OCI-LY1 (cell line): Measurements from ENCODE around the gene HNMT.

Experiments used
- H2AFZ ChIP-seq: fragments of 200-600 bp; sonication (generic), shearing (Covaris generic); 2 replicates; pipeline ENCODE4 v1.6.0; 2014; ENCODE audit warnings: antibody characterized with exemption, mild to moderate bottlenecking, low read length
- H3F3A ChIP-seq: fragments of 200-600 bp; sonication (generic), shearing (Covaris generic); 2 replicates; pipeline ENCODE4 v1.6.0; 2014; ENCODE audit warnings: mild to moderate bottlenecking, antibody characterized with exemption, low read length, moderate library complexity; ENCODE audit not compliant: insufficient read depth
- H3K27ac ChIP-seq: fragments of 200-600 bp; sonication (generic); 2 replicates; pipeline ENCODE4 v1.5.1; 2014; ENCODE audit warnings: low read length, mixed run types, mild to moderate bottlenecking, low read depth; ENCODE audit not compliant: poor library complexity, severe bottlenecking
- H3K27me3 ChIP-seq: fragments of 200-600 bp; sonication (generic); 2 replicates; pipeline ENCODE4 v1.6.0; 2014; ENCODE audit warnings: antibody characterized with exemption, mild to moderate bottlenecking, low read length, moderate library complexity; ENCODE audit not compliant: insufficient read depth
- H3K36me3 ChIP-seq: fragments of 200-600 bp; sonication (generic); 2 replicates; pipeline ENCODE4 v1.6.1; 2014; ENCODE audit warnings: mild to moderate bottlenecking, antibody characterized with exemption, low read length, moderate library complexity, mixed read lengths; ENCODE audit not compliant: insufficient read depth
- H3K4me1 ChIP-seq: fragments of 200-600 bp; sonication (generic); 2 replicates; pipeline ENCODE4 v1.5.1; 2014; ENCODE audit warnings: mild to moderate bottlenecking, low read length, moderate library complexity; ENCODE audit not compliant: insufficient read depth, severe bottlenecking
- H3K4me2 ChIP-seq: fragments of 200-600 bp; sonication (generic), shearing (Covaris generic); 2 replicates; pipeline ENCODE4 v1.6.1; 2014; ENCODE audit warnings: low read length
- H3K4me3 ChIP-seq: fragments of 200-600 bp; sonication (generic); 2 replicates; pipeline ENCODE4 v1.5.1; 2014; ENCODE audit warnings: low read length, low read depth, mild to moderate bottlenecking, mixed read lengths; ENCODE audit not compliant: poor library complexity, severe bottlenecking
- H3K79me2 ChIP-seq: fragments of 200-600 bp; shearing (Covaris generic); 2 replicates; pipeline ENCODE4 v1.6.1; 2016; ENCODE audit warnings: mixed run types, low read length, mixed read lengths; ENCODE audit not compliant: insufficient read depth
- H3K9ac ChIP-seq: fragments of 200-600 bp; sonication (generic), shearing (Covaris generic); 2 replicates; pipeline ENCODE4 v1.6.1; 2014; ENCODE audit warnings: mild to moderate bottlenecking, low read length, mixed read lengths
- H3K9me2 ChIP-seq: fragments of 200-600 bp; sonication (generic), shearing (Covaris generic); 2 replicates; pipeline ENCODE4 v1.6.1; 2014; ENCODE audit warnings: low read depth, mild to moderate bottlenecking, low read length, mixed read lengths
- H3K9me3 ChIP-seq: fragments of 200-600 bp; shearing (Covaris generic); 2 replicates; pipeline ENCODE4 v1.6.1; 2014; ENCODE audit warnings: low read length, mixed read lengths
- H4K20me1 ChIP-seq: fragments of 200-600 bp; sonication (generic), shearing (Covaris generic); 2 replicates; pipeline ENCODE4 v1.6.0; 2016; ENCODE audit warnings: mild to moderate bottlenecking, low read length; ENCODE audit not compliant: insufficient read depth
- CTCF ChIP-seq: fragments of 200-600 bp; sonication (generic), shearing (Covaris generic); IDR thresholded peaks from 2 replicates; pipeline ENCODE4 v1.5.1; 2017; ENCODE audit warnings: mild to moderate bottlenecking, antibody characterized with exemption, low read length, moderate library complexity, mixed read lengths
- EZH2 ChIP-seq: fragments of 200-600 bp; sonication (generic), shearing (Covaris generic); IDR thresholded peaks from 2 replicates; pipeline ENCODE4 v1.8.0; 2017; ENCODE audit warnings: borderline replicate concordance, mixed run types, mild to moderate bottlenecking, antibody characterized with exemption, low read length, moderate library complexity, mixed read lengths

HNMT gene

GRCh38 chr2:138034536-138034935 lies 70.3 kb downstream of the HNMT start:
- no peak overlapping the region for H3K4me2 ChIP-seq
- no peak overlapping the region for H3K4me3 ChIP-seq
- no peaks in the 10 kb centered on the region for H3K4me1 ChIP-seq
- no peaks in the 10 kb centered on the region for H3K27me3 ChIP-seq
- TF ChIP-seq EZH2 (no peak), CTCF (no peak)
- no peaks in the 10 kb centered on the region for H3K9me2 ChIP-seq
- no peaks in the 10 kb centered on the region for H3F3A ChIP-seq
- H3K27ac ChIP-seq, result no peak overlapping the region
- H3K79me2 ChIP-seq, result no peaks in the 10 kb centered on the region
- no peak overlapping the region for H2AFZ ChIP-seq
- H3K36me3 ChIP-seq, result no peaks in the 10 kb centered on the region
- no peak overlapping the region for H3K9ac ChIP-seq
- H4K20me1 ChIP-seq, result no peaks in the 10 kb centered on the region
- no peaks in the 10 kb centered on the region for H3K9me3 ChIP-seq

GRCh38 chr2:138035608-138036217 lies 71.4 kb downstream of the HNMT start:
- Histone ChIP-seq H3K9me3 (no peaks in the 10 kb centered on the region), H3K4me3 (no peak overlapping the region), H4K20me1 (no peaks in the 10 kb centered on the region), H3K27ac (no peak overlapping the region), H3K9me2 (no peaks in the 10 kb centered on the region), H3K36me3 (no peaks in the 10 kb centered on the region), H2AFZ (no peak overlapping the region), H3K79me2 (no peaks in the 10 kb centered on the region), H3K4me1 (no peaks in the 10 kb centered on the region), H3K9ac (no peak overlapping the region), H3K4me2 (no peak overlapping the region), H3F3A (no peaks in the 10 kb centered on the region), H3K27me3 (no peaks in the 10 kb centered on the region)
- TF ChIP-seq CTCF (no peak), EZH2 (no peak)

- Histone ChIP-seq H3K79me2 (no peaks in the 10 kb centered on the region), H3K27ac (no peak overlapping the region), H3K4me1 (no peaks in the 10 kb centered on the region), H3K9me2 (no peaks in the 10 kb centered on the region), H3F3A (no peaks in the 10 kb centered on the region), H2AFZ (no peak overlapping the region), H3K36me3 (no peaks in the 10 kb centered on the region), H3K9me3 (no peaks in the 10 kb centered on the region), H3K4me3 (no peak overlapping the region), H3K4me2 (no peak overlapping the region), H3K27me3 (no peaks in the 10 kb centered on the region), H3K9ac (no peak overlapping the region), H4K20me1 (no peaks in the 10 kb centered on the region)
- TF ChIP-seq CTCF (no peak), EZH2 (no peak)
These were observed 72.2 kb downstream of the HNMT start for GRCh38 chr2:138036522-138036921.
